Epithelial cell of esophagus (primary cell): Measurements from ENCODE around the gene ZSWIM1.

Experiments
- DNase-seq: peaks from one replicate; pipeline ENCODE4 v3.0.0; 2010; ENCODE audit warnings: low read depth
- H3K4me3 ChIP-seq: 2 replicates; pipeline ENCODE4 v1.5.1; 2011; ENCODE audit warnings: mild to moderate bottlenecking, low read length, control low read depth
- CTCF ChIP-seq: IDR thresholded peaks from 2 replicates; pipeline ENCODE4 v1.5.1; 2011; ENCODE audit warnings: low read depth, mild to moderate bottlenecking, low read length, control low read depth, inconsistent platforms; ENCODE audit not compliant: insufficient read depth; ENCODE audit errors: missing control alignments

ZSWIM1 gene

GRCh38 chr20:45853484-45853883 lies 27.5 kb upstream of the ZSWIM1 start:
- H3K4me3 ChIP-seq, result no peak overlapping the region
- no peak for TF ChIP-seq CTCF
- no peak for DNase-seq

GRCh38 chr20:45857114-45857881 lies 23.7 kb upstream of the ZSWIM1 start, which contains the start of the genes ACOT8 and ZSWIM3:
Gene ACOT8, minus strand, starts transcription at chr20:45857392. Its CDS starts 77 bp downstream, at chr20:45857315.
Gene ZSWIM3, plus strand, starts transcription at chr20:45857614. Its CDS starts 212 bp downstream, at chr20:45857826.
- peak; percentile 100 for DNase-seq
- TF ChIP-seq CTCF, result no peak
- H3K4me3 ChIP-seq, result peak within 1 kb of the TSS; percentile 89

GRCh38 chr20:45857882-45858216 lies 23.2 kb upstream of the ZSWIM1 start:
- peak; percentile 24 for DNase-seq

GRCh38 chr20:45859916-45860315 lies 21.1 kb upstream of the ZSWIM1 start:
- no peak for TF ChIP-seq CTCF
- no peak for DNase-seq
- H3K4me3 ChIP-seq, result no peak overlapping the region

More at GRCh38 chr20:45857882-45858216, 23.2 kb upstream of the ZSWIM1 start:
- TF ChIP-seq CTCF, result no peak
- H3K4me3 ChIP-seq, result peak overlapping the region; percentile 89

GRCh38 chr20:45860560-45861220 lies 20.3 kb upstream of the ZSWIM1 start:
- H3K4me3 ChIP-seq, result no peak overlapping the region
- no peak for TF ChIP-seq CTCF
- DNase-seq, result peak; percentile 36

- no peak for TF ChIP-seq CTCF
- H3K4me3 ChIP-seq, result no peak overlapping the region
- DNase-seq, result no peak
These were observed 19.6 kb upstream of the ZSWIM1 start for GRCh38 chr20:45861221-45862075.
